Measurements from ENCODE around the gene SETSIP.

DNA sequence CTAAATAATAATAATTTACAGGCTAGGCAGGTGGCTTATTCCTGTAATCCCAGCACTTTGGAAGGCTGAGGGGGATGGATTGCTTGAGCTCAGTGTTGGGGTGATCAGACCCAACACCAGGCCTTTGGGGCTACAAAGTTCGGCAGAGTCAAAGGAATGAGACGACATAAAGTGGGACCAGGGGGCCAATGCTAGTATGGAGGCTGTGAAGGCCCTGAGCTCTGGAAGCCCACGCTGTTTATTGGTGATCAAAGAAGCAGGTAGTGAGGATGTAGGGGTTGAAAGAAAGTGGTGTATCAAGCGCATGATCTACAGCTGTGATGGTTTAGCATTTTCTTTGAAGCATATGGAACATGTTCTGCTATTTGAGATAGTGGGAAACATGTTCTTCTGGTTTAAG, 10.5 kb upstream of the SETSIP start:
- TF ChIP-seq, protein P1, sequence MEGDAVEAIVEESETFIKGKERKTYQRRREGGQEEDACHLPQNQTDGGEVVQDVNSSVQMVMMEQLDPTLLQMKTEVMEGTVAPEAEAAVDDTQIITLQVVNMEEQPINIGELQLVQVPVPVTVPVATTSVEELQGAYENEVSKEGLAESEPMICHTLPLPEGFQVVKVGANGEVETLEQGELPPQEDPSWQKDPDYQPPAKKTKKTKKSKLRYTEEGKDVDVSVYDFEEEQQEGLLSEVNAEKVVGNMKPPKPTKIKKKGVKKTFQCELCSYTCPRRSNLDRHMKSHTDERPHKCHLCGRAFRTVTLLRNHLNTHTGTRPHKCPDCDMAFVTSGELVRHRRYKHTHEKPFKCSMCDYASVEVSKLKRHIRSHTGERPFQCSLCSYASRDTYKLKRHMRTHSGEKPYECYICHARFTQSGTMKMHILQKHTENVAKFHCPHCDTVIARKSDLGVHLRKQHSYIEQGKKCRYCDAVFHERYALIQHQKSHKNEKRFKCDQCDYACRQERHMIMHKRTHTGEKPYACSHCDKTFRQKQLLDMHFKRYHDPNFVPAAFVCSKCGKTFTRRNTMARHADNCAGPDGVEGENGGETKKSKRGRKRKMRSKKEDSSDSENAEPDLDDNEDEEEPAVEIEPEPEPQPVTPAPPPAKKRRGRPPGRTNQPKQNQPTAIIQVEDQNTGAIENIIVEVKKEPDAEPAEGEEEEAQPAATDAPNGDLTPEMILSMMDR (IDR thresholded peaks at IDR 0.05; ENCODE audit: insufficient read depth, low read depth, low read length), result no peak
- TF ChIP-seq EZH2 (IDR thresholded peaks at IDR 0.05; ENCODE audit: insufficient read depth, low read length), result no peak
